ENCODE results near the gene TRAF2. TPM values are rescaled to one million over a fixed set of nuclear protein-coding genes. Genes with fewer than 3 reads are reported as not detected.

TRAF2 gene
- total and polyA plus RNA-seq, 2 donors (not counting 3 experiments of a cell fraction or from before 2014, with no cell fraction given) = 10.9 to 23.1 TPM

DNA sequence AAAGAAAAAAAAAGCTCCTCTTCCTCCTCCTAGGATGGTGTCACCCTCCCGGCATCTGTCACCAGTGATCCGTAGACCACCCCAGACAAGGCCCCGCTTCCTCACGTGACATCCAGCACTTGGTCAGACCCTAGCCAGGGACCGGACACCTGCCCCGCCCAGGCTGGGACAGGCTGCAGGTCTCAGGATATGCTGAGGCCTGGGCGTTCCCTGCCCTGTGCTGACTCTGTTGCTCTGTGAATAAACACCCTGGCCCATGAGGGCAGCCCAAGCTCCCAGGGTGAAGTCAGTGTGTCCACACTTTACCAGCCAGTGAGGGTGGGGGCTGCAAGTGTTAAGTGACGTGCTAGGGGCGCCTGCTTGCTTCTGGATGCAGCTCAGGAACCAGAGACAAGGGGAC, 25.8 kb upstream of the TRAF2 start:
- H3K9ac ChIP-seq (replicated peaks; ENCODE audit: extremely low read depth, insufficient read depth, low read length) = no peak overlapping the region
- H4K20me1 ChIP-seq (replicated peaks; ENCODE audit: control insufficient read depth, extremely low read depth, insufficient read depth, low read length) = no peaks in the 10 kb centered on the region
- peaks cover 6% of the 10 kb centered on the region for H3K4me1 ChIP-seq (ENCODE audit: control insufficient read depth, extremely low read depth, insufficient read depth, low read length)
- no peak overlapping the region for H2AFZ ChIP-seq (ENCODE audit: low read depth, low read length)
- H3K36me3 ChIP-seq (ENCODE audit: control insufficient read depth in 2 of 2, extremely low read depth in 1 of 2, insufficient read depth in 2 of 2, low read length in 2 of 2) = peaks cover 8 to 21% of the 10 kb centered on the region in 2 experiments
- H3K9me1 ChIP-seq (replicated peaks; ENCODE audit: control insufficient read depth, extremely low read depth, insufficient read depth, low read length) = no peaks in the 10 kb centered on the region
- TF ChIP-seq POLR2AphosphoS5 (IDR thresholded peaks at IDR 0.05; ENCODE audit: insufficient read depth, low read depth, low read length) (no peak), CTCF (IDR thresholded peaks at IDR 0.05; ENCODE audit: extremely low read depth in 1 of 2, insufficient read depth in 1 of 2, low read depth in 1 of 2, low read length in 2 of 2) (no peak), POLR2A (IDR thresholded peaks at IDR 0.05; ENCODE audit: low read depth, low read length) (no peak), GATA2 (IDR thresholded peaks at IDR 0.05; ENCODE audit: insufficient read depth, insufficient read length, low read depth, low read length) (no peak)
- TF ChIP-seq, protein P1, sequence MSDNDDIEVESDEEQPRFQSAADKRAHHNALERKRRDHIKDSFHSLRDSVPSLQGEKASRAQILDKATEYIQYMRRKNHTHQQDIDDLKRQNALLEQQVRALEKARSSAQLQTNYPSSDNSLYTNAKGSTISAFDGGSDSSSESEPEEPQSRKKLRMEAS (IDR thresholded peaks at IDR 0.05; ENCODE audit: insufficient read depth, insufficient read length) = no peak
- no TSS peak for BruUV-seq (replicated peaks)
- H3K4me2 ChIP-seq (ENCODE audit: insufficient read depth, low read length) = no peak overlapping the region
- FAIRE-seq = no peak
- H3K27ac ChIP-seq (ENCODE audit: insufficient read depth, low read depth, low read length) = no peak overlapping the region
- no peaks in the 10 kb centered on the region for H3K27me3 ChIP-seq (ENCODE audit: control insufficient read depth in 2 of 2, insufficient read depth in 2 of 2, low read length in 2 of 2)
- no peaks in the 10 kb centered on the region for H3K9me3 ChIP-seq (replicated peaks; ENCODE audit: control insufficient read depth, insufficient read depth, low read length)
- peaks cover 17% of the 10 kb centered on the region for H3K79me2 ChIP-seq (ENCODE audit: control insufficient read depth, insufficient read depth, low read length)
- intact Hi-C loops (cut with micrococcal nuclease) = no loop called here
- ChIA-PET CTCF (interaction anchor here (0.6 to 1.1 kb wide), 3 partner anchors 17 to 26 kb away, joined by 3 read pairs; partner anchors contain the start of genes AJM1 and TRAF2), POLR2A (interaction anchor here (0.5 kb wide), 1 partner anchor 18 kb away, joined by 4 read pairs; no protein-coding TSS in a partner anchor)
- DNase-seq (ENCODE audit: low read depth, low spot score) = no peak
- dilution Hi-C loops (cut with MboI; ENCODE audit: extremely low pct_ligation_motif_present, low sequenced_read_pairs) = no loop called here
- no peak overlapping the region for H3K4me3 ChIP-seq (replicated peaks in 1 of 3; ENCODE audit: insufficient read depth in 1 of 3, low read depth in 1 of 3, low read length in 3 of 3)
